Stomach smooth muscle (tissue), 2 donors: Measurements from ENCODE around the gene ETV6.
"Not testable (repeated sequence)": the region's sequence is repeated elsewhere in the genome, so short reads cannot be mapped to it uniquely, and the experiment has no call there.

Source experiments
- H3K27ac ChIP-seq: one replicate; pipeline ENCODE4 v1.7.0; 2013; ENCODE audit warnings: mild to moderate bottlenecking, low read length, inconsistent platforms
- H3K27me3 ChIP-seq, 2 donors: one replicate each; pipeline ENCODE4 v1.7.0; 2013; ENCODE audit warnings: low read length in 2 of 2; ENCODE audit not compliant: insufficient read depth in 2 of 2, control insufficient read depth in 1 of 2
- H3K36me3 ChIP-seq, 2 donors: one replicate each; pipeline ENCODE4 v1.7.0; 2013; ENCODE audit warnings: low read length in 2 of 2; ENCODE audit not compliant: control insufficient read depth in 2 of 2, insufficient read depth in 2 of 2
- H3K4me1 ChIP-seq: one replicate; pipeline ENCODE4 v1.7.0; 2013; ENCODE audit warnings: low read length; ENCODE audit not compliant: control insufficient read depth, insufficient read depth
- H3K4me3 ChIP-seq, 2 donors: one replicate each; pipeline ENCODE4 v1.7.0; 2013; ENCODE audit warnings: low read length in 2 of 2
- H3K9ac ChIP-seq, 2 donors: one replicate each; pipeline ENCODE4 v1.7.0; 2013; ENCODE audit warnings: low read length in 2 of 2, mild to moderate bottlenecking in 1 of 2
- H3K9me3 ChIP-seq, 2 donors: one replicate each; pipeline ENCODE4 v1.7.0; 2013; ENCODE audit warnings: low read length in 2 of 2; ENCODE audit not compliant: control insufficient read depth in 2 of 2
- donor health status: healthy.
- donor health status: Pancreatic carcinoma.

The ETV6 gene

DNA sequence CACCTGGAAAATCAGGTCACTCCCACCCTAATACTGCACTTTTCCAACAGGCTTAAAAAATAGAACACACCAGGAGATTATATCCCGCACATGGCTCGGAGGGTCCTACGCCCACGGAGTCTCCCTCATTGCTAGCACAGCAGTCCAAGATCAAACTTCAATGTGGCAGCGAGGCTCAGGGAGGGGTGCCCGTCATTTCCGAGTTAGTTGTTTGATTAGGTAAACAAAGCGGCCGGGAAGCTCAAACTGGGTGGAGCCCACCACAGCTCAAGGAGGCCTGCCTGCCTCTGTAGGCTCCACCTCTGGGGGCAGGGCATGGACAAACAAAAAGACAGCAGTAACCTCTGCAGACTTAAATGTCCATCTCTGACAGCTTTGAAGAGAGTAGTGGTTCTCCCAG is 259.9 kb downstream of the ETV6 start:
- H3K9me3 ChIP-seq, H3K36me3 ChIP-seq, H3K4me3 ChIP-seq, H3K9ac ChIP-seq, H3K4me1 ChIP-seq, H3K27ac ChIP-seq, H3K27me3 ChIP-seq: not testable (repeated sequence)

DNA sequence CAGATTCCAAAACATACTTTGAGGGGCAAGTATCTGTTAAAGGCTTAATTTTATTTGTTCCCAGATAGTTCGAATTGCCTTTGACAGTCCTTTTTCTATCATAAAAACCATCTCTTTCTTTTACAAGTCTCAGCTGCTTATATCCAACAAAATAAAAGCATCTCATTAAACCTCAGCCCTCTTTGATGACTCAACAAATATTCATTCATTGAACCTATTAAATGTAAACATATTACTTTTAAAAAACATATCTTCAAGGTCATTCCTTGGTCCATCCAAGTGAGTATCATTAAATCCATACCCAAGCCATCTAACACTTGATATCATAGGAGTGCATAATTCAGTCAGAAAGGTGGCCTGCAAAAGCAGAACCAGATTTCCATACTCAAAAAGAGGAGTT is 266.6 kb downstream of the ETV6 start:
- Histone ChIP-seq H3K4me3 (no peak overlapping the region), H3K36me3 (no peaks in the 10 kb centered on the region), H3K27ac (no peak overlapping the region), H3K27me3 (no peaks in the 10 kb centered on the region), H3K9me3 (no peaks in the 10 kb centered on the region), H3K4me1 (no peaks in the 10 kb centered on the region), H3K9ac (no peak overlapping the region)

DNA sequence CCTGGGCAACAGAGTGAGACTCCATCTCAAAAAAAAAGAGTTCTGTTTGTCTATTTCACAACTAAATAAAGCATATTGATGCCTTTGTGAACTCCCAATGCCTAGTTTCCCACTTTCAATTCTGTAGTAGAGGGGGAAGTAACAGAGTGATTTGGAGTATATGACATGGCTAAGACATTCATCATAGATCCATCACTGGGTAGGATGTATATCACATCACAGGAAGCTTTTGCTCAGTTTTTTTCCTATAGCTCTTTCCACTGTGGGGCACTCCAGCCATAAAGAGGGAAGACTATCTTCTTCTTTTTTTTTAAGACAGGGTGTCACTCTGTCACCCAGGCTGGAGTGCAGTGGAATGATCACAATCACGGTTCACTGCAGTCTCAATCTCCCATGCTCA is 267.3 kb downstream of the ETV6 start:
- Histone ChIP-seq H3K9me3 (no peaks in the 10 kb centered on the region), H3K27me3 (no peaks in the 10 kb centered on the region), H3K4me1 (no peaks in the 10 kb centered on the region), H3K36me3 (no peaks in the 10 kb centered on the region), H3K27ac (no peak overlapping the region), H3K9ac (no peak overlapping the region), H3K4me3 (no peak overlapping the region)

DNA sequence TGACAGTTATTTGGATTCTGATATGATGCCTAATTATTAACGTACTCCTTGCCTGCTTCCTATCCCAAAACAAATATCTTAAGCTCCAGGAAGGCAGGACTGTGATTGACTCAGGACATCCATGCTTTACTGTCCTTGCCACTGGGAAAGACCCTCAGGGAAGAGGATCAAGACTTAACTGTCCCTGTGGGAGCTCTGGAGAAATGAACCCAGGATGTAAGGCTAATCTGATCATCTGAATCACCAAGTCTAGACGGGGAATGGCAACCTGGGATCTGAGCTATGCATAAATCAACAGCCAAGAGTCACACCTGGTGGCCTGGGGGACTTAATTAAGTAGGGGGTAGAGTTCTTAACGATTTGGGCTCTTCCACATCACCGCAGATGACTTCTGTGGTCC is 268.0 kb downstream of the ETV6 start:
- H3K9me3 ChIP-seq, result no peaks in the 10 kb centered on the region
- no peaks in the 10 kb centered on the region for H3K4me1 ChIP-seq

DNA sequence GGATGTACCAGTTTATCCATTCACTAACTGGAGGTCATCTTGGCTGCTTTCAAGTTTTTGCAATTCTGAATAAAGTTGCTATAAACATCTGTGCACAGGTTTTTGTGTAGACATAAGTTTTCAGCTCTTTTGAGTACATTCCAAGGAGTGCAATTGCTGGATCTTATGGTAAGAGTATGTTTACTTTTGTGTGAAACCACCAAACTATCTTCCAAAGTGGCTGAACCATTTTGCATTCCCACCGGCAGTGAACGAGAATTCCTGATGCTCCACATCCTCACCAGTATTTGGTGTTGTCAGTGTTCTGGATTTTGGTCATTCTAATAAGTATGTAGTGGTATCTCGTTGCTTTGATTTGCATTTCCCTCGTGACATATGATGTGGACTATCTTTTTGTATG is 270.8 kb downstream of the ETV6 start:
- no peak overlapping the region for H3K4me3 ChIP-seq
- H3K4me1 ChIP-seq, result no peaks in the 10 kb centered on the region
- H3K36me3 ChIP-seq, result no peaks in the 10 kb centered on the region

More for the DNA sequence above, 268.0 kb downstream of the ETV6 start:
- H3K36me3 ChIP-seq, result no peaks in the 10 kb centered on the region
- H3K4me3 ChIP-seq, result no peak overlapping the region
- no peak overlapping the region for H3K27ac ChIP-seq
- no peak overlapping the region for H3K9ac ChIP-seq
- H3K27me3 ChIP-seq, result no peaks in the 10 kb centered on the region

DNA sequence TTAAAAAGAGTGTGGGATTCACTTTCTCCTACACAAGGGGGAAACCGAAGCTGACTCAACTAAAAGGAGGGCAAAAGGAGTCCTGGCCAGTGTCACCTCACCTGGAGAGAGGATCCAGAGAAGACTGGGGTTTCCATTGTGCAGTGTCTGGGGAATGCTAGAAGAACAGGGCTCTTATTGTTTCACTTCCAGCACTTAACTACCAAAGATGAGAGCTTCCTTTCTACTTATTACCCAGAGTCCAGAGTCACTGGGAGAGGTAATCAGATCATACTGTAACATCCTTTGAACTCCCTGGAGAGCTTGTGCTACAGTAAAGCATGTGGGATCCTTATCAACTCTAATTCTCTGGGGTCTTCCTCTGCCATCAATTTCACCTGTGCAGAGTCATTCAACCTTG is 272.9 kb downstream of the ETV6 start:
- Histone ChIP-seq H3K27me3 (no peaks in the 10 kb centered on the region), H3K27ac (no peak overlapping the region), H3K36me3 (no peaks in the 10 kb centered on the region), H3K4me1 (no peaks in the 10 kb centered on the region), H3K4me3 (no peak overlapping the region), H3K9ac (no peak overlapping the region), H3K9me3 (no peaks in the 10 kb centered on the region)

More for the DNA sequence above, 270.8 kb downstream of the ETV6 start:
- H3K27ac ChIP-seq, result no peak overlapping the region
- H3K9me3 ChIP-seq, result no peaks in the 10 kb centered on the region
- no peak overlapping the region for H3K9ac ChIP-seq
- no peaks in the 10 kb centered on the region for H3K27me3 ChIP-seq

DNA sequence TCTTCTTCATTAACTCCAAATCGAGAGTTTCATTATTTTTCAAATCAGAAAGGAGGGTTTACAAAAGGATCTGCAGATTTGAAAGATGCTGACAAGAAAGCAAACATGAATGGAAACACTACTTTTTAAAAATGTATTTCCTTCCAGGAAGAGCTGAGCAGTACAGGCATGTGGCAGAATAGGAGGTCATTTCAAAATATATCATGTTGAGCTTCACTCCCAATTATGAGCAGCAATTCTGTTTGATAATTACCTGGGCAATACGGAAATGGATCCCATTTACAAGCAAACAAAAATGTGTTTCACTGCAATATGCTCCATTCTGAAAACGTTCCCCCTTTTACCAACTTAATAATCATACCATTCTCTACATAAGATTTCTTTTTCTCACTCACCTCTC is 273.6 kb downstream of the ETV6 start:
- H3K4me3 ChIP-seq, result no peak overlapping the region
- no peaks in the 10 kb centered on the region for H3K9me3 ChIP-seq
- H3K36me3 ChIP-seq, result no peaks in the 10 kb centered on the region
- H3K4me1 ChIP-seq, result no peaks in the 10 kb centered on the region
- no peaks in the 10 kb centered on the region for H3K27me3 ChIP-seq
- H3K27ac ChIP-seq, result no peak overlapping the region
- H3K9ac ChIP-seq, result no peak overlapping the region

DNA sequence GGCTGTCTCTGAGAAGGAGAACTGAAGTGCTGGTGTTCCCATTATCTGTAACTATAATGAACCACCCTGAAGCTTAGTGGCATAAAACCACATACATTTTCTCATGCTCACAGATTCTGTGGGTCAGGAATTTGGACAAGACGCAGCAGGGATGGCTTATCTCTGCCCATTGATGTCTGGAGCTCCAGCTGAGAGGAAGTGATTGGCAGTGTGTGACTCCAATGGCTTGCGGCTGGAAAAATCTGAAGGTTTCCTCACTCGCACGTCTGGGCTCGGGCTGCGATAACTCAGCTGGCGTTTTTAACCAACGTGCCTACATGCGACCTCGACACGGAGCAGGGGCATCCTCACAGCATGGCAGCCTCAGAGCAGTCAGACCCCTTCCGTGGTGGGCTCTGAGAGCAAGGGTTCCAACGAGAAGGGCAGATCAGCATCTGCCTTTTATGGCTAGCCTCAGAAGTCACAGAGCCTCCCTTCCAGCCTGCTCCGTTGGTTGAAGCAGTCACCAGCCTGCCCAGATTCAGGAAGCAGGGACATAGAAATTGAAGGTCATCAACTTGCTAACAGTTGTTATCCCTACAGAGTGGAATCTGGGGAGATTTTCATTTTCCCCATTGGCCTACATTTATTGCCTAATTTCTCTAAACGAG is 277.9 kb downstream of the ETV6 start:
- no peaks in the 10 kb centered on the region for H3K4me1 ChIP-seq
- no peak overlapping the region for H3K27ac ChIP-seq
- H3K9me3 ChIP-seq, result no peaks in the 10 kb centered on the region
- no peaks in the 10 kb centered on the region for H3K27me3 ChIP-seq
- no peak overlapping the region for H3K9ac ChIP-seq
- no peak overlapping the region for H3K4me3 ChIP-seq
- no peaks in the 10 kb centered on the region for H3K36me3 ChIP-seq

DNA sequence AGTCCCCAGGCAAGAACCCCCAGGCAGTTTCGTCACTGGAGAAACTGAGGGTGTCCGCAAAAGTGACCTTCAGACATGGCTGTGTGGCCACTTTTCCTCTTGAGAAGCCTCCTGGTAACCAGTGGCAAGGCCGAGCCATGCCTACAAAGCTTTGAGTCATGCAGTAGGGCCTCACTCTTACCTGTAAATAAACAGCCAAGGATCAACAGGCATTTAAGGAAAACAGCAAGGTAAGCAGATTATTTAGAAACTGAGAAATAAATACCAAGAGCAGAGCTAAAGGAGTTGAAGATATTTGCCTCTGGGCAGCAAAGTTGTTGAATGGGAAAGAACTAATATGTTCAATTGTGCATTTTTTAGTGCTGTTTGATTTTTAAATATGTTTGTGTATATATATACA is 280.2 kb downstream of the ETV6 start:
- Histone ChIP-seq H3K36me3 (no peaks in the 10 kb centered on the region), H3K9ac (no peak overlapping the region), H3K4me1 (no peaks in the 10 kb centered on the region), H3K9me3 (no peaks in the 10 kb centered on the region), H3K27ac (no peak overlapping the region), H3K4me3 (no peak overlapping the region), H3K27me3 (no peaks in the 10 kb centered on the region)

DNA sequence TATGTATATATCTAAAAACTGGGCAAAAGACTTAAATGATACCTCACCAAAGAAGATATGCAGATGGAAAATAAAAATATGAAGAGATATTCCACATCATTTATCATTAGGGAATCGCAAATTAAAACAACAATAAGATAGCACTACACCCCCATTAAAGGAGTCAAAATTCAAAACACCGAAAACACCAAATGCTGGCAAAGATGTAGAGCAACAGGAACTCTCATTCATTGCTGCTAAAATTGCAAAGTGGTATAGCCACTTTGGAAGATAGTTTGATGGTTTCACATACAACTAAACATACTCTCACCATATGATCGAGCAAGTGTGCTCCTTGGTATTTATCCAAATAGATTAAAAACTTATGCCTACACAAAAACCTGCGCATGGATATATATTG is 289.7 kb downstream of the ETV6 start:
- H3K4me3 ChIP-seq, result no peak overlapping the region
- no peaks in the 10 kb centered on the region for H3K4me1 ChIP-seq
- H3K27ac ChIP-seq, result no peak overlapping the region
- H3K9ac ChIP-seq, result no peak overlapping the region
- H3K9me3 ChIP-seq, result peaks cover 0 to 3% of the 10 kb centered on the region in 2 donors
- H3K36me3 ChIP-seq, result no peaks in the 10 kb centered on the region
- no peaks in the 10 kb centered on the region for H3K27me3 ChIP-seq

DNA sequence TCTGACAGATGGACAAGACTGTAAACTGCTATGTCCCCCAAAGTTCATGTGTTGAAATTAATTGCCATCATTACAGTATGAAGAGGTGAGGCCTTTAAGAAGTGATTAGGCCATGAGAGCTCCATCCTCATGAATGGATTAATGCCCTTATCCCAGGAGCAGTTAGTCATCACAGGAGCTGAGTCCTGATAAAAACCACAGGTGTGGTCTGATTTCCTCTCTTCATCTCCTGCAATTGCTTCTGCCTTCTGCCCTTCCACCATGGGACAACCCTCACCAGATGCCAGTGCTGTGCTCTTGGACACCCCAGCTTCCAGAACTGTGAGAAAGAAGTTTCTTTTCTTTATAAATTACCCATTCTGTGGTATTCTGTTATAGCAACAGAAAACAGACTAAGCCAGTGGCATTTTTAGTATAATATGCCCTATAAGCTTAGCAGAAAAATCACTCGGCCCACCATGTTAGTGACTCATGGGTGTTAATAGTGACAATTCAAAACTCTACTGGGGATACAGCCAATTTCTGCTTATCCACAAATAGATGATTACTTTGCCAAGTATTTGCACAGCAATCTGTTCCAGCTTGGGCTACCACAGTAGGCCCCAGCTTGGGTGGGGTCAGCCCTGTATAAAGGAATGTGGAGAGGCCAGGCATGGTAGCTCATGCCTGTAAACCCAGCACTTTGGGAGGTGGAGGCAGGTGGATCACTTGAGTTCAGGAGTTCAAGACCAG is 292.3 kb downstream of the ETV6 start:
- Histone ChIP-seq H3K4me3 (no peak overlapping the region), H3K9ac (no peak overlapping the region), H3K9me3 (peaks cover 0 to 3% of the 10 kb centered on the region in 2 donors), H3K27ac (no peak overlapping the region), H3K36me3 (no peaks in the 10 kb centered on the region), H3K27me3 (no peaks in the 10 kb centered on the region), H3K4me1 (no peaks in the 10 kb centered on the region)
